Activated CD8-positive, alpha-beta memory T cell treated with anti-CD3 and anti-CD28 coated beads for 4 hours (primary cell): ENCODE results near the gene AQP6.

Experiments used
- DNase-seq, 2 donors: peaks; one replicate each; pipeline ENCODE4 v3.0.0-alpha.2; 2020; ENCODE audit warnings: low read depth in 2 of 2

The AQP6 gene

DNA sequence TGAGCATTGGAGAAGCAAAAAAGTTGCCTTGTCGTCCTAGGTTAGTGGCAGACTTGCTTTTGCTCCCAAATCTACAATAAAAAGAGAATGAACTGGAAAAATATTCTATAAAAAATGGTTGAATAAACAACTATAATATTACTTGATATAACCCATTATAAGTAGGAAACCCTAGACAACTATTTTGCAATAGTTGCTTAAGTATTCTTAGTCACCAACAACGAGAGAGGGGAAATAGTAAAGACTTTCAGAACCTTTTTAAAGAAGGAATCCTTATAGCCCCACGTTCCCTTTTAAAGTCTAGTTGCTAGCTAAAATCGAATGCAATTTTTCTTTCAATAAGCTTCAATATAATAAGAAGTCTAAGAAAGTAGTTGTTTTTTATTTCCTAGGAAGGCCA is 17.5 kb downstream of the AQP6 start:
- DNase-seq = no peak

DNA sequence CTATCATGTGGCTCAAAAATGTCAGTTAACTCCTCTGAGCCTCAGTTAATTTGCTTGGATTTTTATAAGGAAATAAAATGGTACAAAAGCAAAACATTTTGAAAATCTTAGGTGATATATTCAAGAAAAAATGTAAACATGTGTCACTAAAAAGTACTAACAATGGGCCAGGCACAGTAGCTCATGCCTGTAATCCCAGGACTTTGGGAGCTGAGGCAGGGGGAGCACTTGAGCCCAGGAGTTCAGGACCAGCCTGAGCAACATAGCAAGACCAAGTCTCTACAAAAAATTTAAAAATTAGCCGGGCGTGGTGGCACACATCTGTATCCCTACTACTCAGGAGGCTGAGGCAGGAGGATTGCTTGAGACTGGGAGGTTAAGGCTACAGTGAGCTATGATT is 25.7 kb downstream of the AQP6 start:
- DNase-seq = no peak

DNA sequence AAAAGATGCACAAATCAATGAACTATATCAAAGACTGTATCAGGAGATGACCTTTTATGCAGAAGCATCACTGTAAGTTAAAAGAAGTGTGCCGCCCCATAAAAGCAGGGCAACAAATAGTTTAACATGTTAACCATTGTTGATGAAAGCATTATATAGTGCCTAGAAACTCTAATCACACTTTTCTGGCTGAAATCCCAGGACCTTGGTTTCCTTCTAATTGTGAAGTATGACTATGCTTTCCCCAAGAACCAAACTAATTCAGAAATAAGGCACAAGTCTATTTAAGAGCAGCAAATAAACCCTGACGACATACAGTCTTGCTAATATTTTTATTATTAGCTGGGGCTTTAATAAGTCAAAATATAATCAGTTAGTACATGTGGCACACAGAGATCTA is 30.8 kb downstream of the AQP6 start:
- DNase-seq = no peak

GRCh38 chr12:50004696-50005095 is 31.9 kb downstream of the AQP6 start:
- no peak for DNase-seq

GRCh38 chr12:50005175-50005574 is 32.4 kb downstream of the AQP6 start:
- no peak for DNase-seq

DNA sequence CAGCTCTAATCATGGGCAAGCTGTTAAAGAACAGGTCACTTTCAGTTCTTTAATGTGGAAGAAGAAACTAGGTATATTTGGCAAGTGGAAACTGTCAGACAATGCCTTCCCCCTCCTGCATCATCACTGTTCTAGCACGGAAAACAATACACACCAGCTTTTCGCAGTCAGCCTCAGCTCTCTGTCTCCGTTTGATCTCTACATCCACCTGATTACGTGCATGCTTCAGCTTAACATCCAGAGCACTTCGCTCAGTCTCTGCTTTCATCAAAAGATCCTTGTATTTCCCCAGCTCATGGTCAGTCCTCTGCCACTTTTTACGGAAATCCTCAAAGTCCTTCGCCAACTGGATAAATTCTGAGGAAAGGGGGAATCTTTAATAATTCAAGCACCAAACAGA is 33.5 kb downstream of the AQP6 start:
- no peak for DNase-seq

- DNase-seq = no peak
Measured at GRCh38 chr12:50006754-50007442, 34.2 kb downstream of the AQP6 start.

DNA sequence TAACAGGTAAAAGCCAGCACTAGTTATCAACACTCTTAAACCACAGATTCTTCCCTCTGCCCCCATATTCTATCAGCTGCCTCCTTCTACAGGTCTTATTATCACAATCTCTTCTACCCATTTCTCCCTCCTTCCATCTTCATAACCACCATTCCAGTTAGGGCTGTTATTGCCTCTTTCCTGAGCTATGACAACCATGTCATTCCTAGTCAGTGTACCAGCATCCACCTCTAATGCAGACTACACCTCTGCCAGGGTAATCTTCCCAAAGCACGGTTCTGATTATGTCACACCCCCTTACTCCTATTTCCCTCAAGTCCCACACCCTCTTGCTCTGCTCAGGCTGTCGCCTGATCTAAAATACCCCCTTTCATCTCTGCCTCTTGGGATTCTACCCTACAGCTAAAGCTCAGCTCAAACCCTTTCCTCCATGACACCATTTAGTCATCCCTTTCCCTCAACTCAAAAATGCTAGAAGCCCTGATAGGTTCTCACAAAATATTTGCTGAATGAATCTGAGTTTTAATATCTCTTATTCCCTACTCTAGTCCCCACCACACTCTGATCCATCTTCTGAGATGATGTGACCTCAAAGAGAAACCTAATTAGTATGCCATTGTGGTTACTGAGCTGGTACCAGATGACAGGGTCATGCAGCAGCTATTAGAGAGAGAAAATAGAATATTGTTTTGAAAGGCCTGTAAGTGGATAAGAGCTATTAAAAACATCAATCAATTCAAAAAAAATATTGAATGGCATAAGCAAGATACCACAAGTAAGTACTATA is 40.8 kb downstream of the AQP6 start:
- no peak for DNase-seq

DNA sequence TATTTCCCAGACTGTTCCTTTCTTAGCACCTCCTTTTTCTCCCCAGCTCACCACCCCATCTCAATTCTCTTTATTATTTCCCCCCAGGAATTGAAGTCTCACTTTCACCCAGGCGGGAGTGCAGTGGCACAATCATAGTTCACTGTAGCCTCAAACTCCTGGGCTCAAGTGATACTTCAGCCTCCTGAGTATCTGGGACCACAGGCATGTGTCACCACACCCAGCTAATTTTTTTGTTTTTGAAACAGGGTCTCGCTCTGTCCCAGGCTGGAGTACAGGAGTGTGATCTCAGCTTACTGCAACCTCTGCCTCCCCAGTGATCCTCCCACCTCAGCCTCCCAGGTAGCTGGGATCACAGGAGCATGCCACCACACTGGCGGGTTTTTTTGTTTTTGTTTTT is 41.6 kb downstream of the AQP6 start:
- DNase-seq = no peak

- no peak for DNase-seq
Measured at GRCh38 chr12:50016501-50017475, 44.0 kb downstream of the AQP6 start.

DNA sequence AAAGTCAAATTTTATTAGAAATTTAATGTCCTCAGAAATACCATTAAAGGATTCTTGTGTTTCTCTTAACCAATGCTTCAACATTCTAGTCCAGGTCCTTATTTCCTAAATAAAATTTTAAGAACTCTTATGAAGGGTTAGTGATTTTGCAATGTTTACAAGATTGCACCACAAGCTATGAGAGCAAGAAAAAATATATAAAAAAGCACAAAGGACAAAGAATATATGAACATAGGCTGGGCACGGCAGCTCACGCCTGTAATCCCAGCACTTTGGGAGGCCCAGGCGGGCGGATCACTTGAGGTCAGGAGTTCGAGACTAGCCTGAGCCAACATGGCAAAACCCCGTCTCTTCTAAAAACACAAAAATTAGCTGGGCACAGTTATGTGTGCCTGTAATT is 44.9 kb downstream of the AQP6 start:
- DNase-seq = no peak

DNA sequence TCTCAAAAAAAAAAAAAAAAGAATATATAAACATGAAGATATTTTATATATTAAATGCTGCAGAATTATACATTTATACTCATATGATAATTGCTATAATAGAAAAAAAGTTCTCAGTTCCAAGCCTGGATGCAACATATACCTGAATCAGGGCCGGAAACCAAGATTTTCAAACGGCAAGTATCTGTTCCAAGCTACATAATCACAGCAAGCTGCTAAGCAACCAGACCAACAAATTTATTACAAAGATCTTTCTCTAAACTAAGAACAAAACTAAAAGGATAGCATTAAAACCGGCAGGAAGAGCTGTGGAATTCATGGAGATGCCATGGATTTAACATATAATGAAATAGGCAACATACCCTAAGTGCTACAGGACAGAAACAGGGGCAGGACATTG is 45.4 kb downstream of the AQP6 start:
- no peak for DNase-seq

DNA sequence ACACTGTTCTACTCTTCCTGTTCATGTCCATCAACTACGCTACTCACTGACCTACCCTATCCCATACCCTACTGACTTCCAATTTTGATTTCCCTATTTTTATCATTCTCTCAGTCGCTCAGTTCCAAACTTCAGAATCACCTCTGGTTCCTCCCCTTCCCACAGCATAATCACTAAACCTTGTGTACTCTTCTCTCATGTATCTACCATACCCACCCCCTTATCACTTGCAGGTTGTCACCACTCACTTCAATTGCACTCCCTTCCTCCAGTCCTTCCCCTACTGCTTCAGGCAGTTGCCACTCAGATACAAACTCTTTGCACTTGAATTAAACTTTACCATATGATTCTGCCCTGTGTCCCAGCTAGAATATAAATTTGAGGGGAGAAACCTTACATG is 46.2 kb downstream of the AQP6 start:
- DNase-seq = no peak

DNA sequence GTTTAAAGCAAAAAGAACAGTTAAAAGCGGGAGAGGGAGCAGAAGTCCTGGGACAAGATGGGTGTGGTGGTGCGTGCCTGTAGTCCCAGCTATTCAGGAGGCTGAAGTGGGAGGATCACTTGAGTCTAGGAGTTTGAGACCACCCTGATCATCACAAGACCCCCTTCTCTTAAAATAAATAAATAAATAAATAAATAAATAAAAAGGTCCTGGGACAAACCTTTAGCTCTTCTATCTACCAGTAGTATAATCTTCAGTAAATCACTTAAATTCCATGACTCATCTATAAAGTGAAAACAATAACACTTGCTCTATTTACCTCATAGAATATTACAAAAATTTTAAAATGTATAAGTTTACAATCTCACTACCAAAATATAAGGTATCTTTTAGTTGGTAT is 46.8 kb downstream of the AQP6 start:
- DNase-seq = no peak

DNA sequence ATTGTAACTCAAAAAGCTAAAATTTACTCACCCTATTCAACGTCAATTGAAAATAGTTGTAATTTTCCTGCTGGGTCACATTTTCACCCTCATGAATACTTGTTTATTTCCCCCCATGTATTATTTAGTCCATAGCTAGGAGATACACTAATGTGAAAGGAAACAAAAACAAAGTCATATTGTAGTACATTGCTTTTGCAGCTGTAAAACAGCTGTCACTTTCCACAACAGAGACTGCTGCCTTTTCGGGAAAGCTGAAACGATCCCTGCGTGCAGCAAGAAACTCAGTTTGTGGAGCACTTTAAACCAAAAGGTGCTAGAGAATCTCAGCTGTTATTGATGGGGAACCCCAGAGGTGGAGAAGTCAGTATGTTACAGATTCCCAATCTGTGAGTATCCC is 48.3 kb downstream of the AQP6 start:
- DNase-seq = no peak

DNA sequence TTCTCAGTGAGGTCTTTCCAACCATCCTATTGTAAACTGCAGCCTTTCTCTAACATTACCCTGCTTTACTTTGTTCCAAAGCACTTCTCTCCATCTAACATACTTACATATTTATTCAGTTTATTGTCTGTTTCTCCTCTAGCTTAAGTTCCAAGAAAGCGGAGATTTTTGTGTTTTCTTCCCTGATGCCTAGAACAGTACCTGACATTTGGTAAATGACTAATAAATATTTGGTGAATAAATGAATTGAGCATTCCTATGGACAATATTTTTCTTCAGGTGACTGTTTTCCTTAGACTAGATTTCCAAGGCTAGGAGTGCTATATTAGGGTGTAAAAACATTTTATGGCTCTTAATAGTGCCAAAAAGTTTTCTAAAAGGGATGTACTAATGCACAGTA is 50.2 kb downstream of the AQP6 start:
- no peak for DNase-seq

GRCh38 chr12:50024227-50024626 is 51.5 kb downstream of the AQP6 start:
- DNase-seq = no peak

DNA sequence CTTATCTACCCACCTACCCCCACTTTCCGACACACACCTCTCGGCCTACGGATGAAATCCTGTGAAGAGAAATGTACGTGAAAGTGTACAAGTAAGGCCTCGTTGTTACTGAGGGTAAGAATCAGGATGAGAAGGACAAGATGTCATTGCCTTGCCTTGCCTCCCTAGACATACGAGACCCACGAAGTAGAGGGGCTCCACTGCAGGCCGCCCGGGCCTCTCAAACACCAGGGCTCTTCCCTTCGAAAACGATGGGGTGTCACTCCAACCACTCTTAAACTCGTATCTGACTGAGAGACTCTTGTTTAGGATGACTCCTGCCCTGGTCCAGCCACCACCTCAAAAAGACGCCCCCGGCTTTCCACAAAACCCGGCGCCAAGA is 52.0 kb downstream of the AQP6 start:
- no peak for DNase-seq

DNA sequence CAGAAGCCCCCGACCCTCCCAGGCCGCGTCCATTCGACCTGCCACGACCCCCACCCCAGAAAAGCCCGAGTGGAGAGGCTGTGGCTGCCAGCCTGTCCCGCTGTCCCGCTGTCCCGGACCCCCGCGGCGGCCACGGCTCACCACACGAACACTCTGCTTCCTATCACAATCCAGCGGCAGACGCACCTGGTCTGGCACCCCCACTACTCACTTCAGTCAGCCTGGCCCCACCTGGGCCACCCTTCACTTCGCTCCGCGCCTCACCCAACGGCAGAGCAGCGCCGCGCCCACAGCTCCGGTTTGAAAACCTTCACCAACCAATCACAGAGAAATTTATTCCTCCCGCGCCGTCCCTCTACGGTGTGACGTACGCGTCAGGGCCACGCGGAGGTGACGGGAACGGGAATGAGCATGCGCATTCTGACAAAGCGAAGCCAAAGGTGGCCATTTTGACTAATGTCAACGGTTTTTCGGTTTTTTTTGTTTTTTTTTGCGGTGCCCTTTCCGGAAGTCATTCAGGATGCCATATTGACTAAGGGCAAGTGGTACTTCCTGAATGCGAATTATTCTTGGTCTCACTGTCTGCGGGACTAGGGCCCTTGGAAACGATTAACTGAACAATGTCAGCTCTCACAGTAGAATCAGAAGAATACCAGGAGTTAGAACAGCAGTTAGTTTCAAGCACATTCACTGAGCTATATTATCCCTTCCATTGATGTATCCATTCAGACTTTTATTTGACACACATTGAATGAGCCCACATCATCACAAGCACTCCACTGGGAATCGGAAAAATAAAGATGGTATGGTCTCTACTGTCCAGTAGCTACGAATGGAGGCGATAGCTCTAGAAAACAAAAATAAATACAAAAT is 52.7 kb downstream of the AQP6 start, which contains the start of gene RACGAP1:
Gene RACGAP1 (minus strand): TSS at position 308 of the 873 bp plus-strand sequence. CDS start 8,779 bp downstream, outside the sequence.
- peak; percentile 89 to 95 for DNase-seq

GRCh38 chr12:50026691-50027090 is 53.9 kb downstream of the AQP6 start:
- no peak for DNase-seq
